Fibroblast of lung (primary cell): ENCODE results near the gene AIMP1. TPM values are rescaled to one million over a fixed set of nuclear protein-coding genes. Genes with fewer than 3 reads are reported as not detected.
A peak's percentile ranks its signal among the peaks of the same experiment; 100 is the strongest.

Experiments used
- DNase-seq, 2 donors: peaks; one replicate each; pipeline versions ENCODE4 v3.0.0 to v3.0.0-alpha.2; 2010; ENCODE audit warnings: low read depth in 2 of 2
- H2AFZ ChIP-seq: 2 replicates; pipeline ENCODE4 v1.5.1; 2012; ENCODE audit warnings: low read length, control low read depth, inconsistent platforms
- H3K27ac ChIP-seq: 2 replicates; pipeline ENCODE4 v1.5.1; 2011; ENCODE audit warnings: low read length, control low read depth; ENCODE audit not compliant: insufficient read depth
- H3K27me3 ChIP-seq: 2 replicates; pipeline ENCODE4 v1.5.1; 2011; ENCODE audit warnings: mild to moderate bottlenecking, low read length; ENCODE audit not compliant: control insufficient read depth, insufficient read depth
- H3K36me3 ChIP-seq: 2 replicates; pipeline ENCODE4 v1.5.1; 2011; ENCODE audit warnings: low read length; ENCODE audit not compliant: control insufficient read depth, insufficient read depth
- H3K4me1 ChIP-seq: 2 replicates; pipeline ENCODE4 v1.5.1; 2011; ENCODE audit warnings: low read length; ENCODE audit not compliant: control insufficient read depth, insufficient read depth; ENCODE audit errors: extremely low read depth
- H3K4me2 ChIP-seq: 2 replicates; pipeline ENCODE4 v1.5.1; 2011; ENCODE audit warnings: low read length, control low read depth; ENCODE audit not compliant: insufficient read depth; ENCODE audit errors: extremely low read depth
- H3K4me3 ChIP-seq, 4 experiments: fragments of 200-600 bp in 1 of 4; sonication (generic) in 1 of 4; replicated peaks in 1 of 4; 2 replicates each; pipeline ENCODE4 v1.5.1; 2011 to 2016; ENCODE audit warnings: low read length in 4 of 4, low read depth in 3 of 4, mild to moderate bottlenecking in 3 of 4, control low read depth in 2 of 4, inconsistent platforms in 1 of 4, mixed read lengths in 1 of 4; ENCODE audit not compliant: insufficient read depth in 1 of 4; ENCODE audit errors: control extremely low read depth in 1 of 4
- H3K79me2 ChIP-seq: 2 replicates; pipeline ENCODE4 v1.5.1; 2012; ENCODE audit warnings: mild to moderate bottlenecking, low read length, inconsistent platforms; ENCODE audit not compliant: control insufficient read depth, insufficient read depth
- H3K9ac ChIP-seq: 2 replicates; pipeline ENCODE4 v1.5.1; 2011; ENCODE audit warnings: mild to moderate bottlenecking, low read length, control low read depth; ENCODE audit not compliant: insufficient read depth
- H3K9me3 ChIP-seq: 2 replicates; pipeline ENCODE4 v1.5.1; 2012; ENCODE audit warnings: low read depth, low read length; ENCODE audit not compliant: control insufficient read depth, insufficient read depth
- H4K20me1 ChIP-seq: 2 replicates; pipeline ENCODE4 v1.5.1; 2011; ENCODE audit warnings: low read length; ENCODE audit not compliant: control insufficient read depth, insufficient read depth; ENCODE audit errors: extremely low read depth
- CTCF ChIP-seq, 2 donors: IDR thresholded peaks in 1 of 2; conservative IDR thresholded peaks in 1 of 2; 1 replicate in 1 of 2; 2 replicates in 1 of 2; pipeline ENCODE4 v1.5.1; 2011 to 2012; ENCODE audit warnings: low read length in 2 of 2, control low read depth in 1 of 2, inconsistent platforms in 1 of 2, low read depth in 1 of 2, mild to moderate bottlenecking in 1 of 2
- EZH2 ChIP-seq: IDR thresholded peaks from 2 replicates; pipeline ENCODE4 v1.5.1; 2012; ENCODE audit warnings: low read length, control low read depth, mild to moderate bottlenecking; ENCODE audit errors: missing control alignments
- polyA plus RNA-seq, 2 donors: library from polyadenylated mRNA; depleted of rRNA in 1 of 2; stranded (reverse) in 1 of 2; unstranded in 1 of 2; fragments of >200 nt; gene quantifications; 2 replicates each; pipeline ENCODE4 v1.2.1, GENCODE V29; 2011 to 2012; ENCODE audit warnings: missing spikeins in 1 of 2
- total RNA-seq: library from RNA; depleted of rRNA; stranded (reverse); fragments of >200 nt; gene quantifications from 2 replicates; pipeline ENCODE4 v1.2.1, GENCODE V29; 2014

Gene AIMP1
- total and polyA plus RNA-seq, 2 donors (not counting 1 experiment from before 2014, with no cell fraction given): 28.2 to 48.4 TPM

- H3K27me3 ChIP-seq: no peaks in the 10 kb centered on the region
- H3K9me3 ChIP-seq: no peaks in the 10 kb centered on the region
- H3K9ac ChIP-seq: no peak overlapping the region
- no peak for TF ChIP-seq CTCF (conservative IDR thresholded peaks at IDR 0.05 in 1 of 2, IDR thresholded peaks at IDR 0.05 in 1 of 2; ENCODE audit: low read depth in 1 of 2, low read length in 2 of 2)
- TF ChIP-seq EZH2: no peak
- peak in 1 of 2 donors; percentile 10 for DNase-seq
- H3K36me3 ChIP-seq: peaks cover 6% of the 10 kb centered on the region
- H3K27ac ChIP-seq: no peak overlapping the region
- no peaks in the 10 kb centered on the region for H4K20me1 ChIP-seq
- H3K4me3 ChIP-seq: no peak overlapping the region
- H3K79me2 ChIP-seq: no peaks in the 10 kb centered on the region
- H2AFZ ChIP-seq: no peak overlapping the region
- no peaks in the 10 kb centered on the region for H3K4me1 ChIP-seq
- H3K4me2 ChIP-seq: no peak overlapping the region
These were observed 18.6 kb downstream of the AIMP1 start for GRCh38 chr4:106334741-106335470.

GRCh38 chr4:106336618-106337017 is 20.3 kb downstream of the AIMP1 start:
- Histone ChIP-seq H3K79me2 (no peaks in the 10 kb centered on the region), H3K27ac (no peak overlapping the region), H3K36me3 (peaks cover 5% of the 10 kb centered on the region), H4K20me1 (no peaks in the 10 kb centered on the region), H2AFZ (no peak overlapping the region), H3K9ac (no peak overlapping the region), H3K9me3 (no peaks in the 10 kb centered on the region), H3K4me2 (no peak overlapping the region), H3K27me3 (no peaks in the 10 kb centered on the region), H3K4me1 (no peaks in the 10 kb centered on the region), H3K4me3 (no peak overlapping the region)
- TF ChIP-seq CTCF (conservative IDR thresholded peaks at IDR 0.05 in 1 of 2, IDR thresholded peaks at IDR 0.05 in 1 of 2; ENCODE audit: low read depth in 1 of 2, low read length in 2 of 2) (no peak), EZH2 (no peak)
- DNase-seq: no peak

GRCh38 chr4:106337916-106338315 is 21.6 kb downstream of the AIMP1 start:
- H3K4me3 ChIP-seq: no peak overlapping the region
- no peak overlapping the region for H3K27ac ChIP-seq
- H3K36me3 ChIP-seq: peaks cover 3% of the 10 kb centered on the region
- no peak overlapping the region for H3K9ac ChIP-seq
- H3K4me1 ChIP-seq: no peaks in the 10 kb centered on the region
- H3K4me2 ChIP-seq: no peak overlapping the region
- H3K79me2 ChIP-seq: peaks cover 3% of the 10 kb centered on the region
- no peaks in the 10 kb centered on the region for H3K9me3 ChIP-seq
- no peak for TF ChIP-seq CTCF (conservative IDR thresholded peaks at IDR 0.05 in 1 of 2, IDR thresholded peaks at IDR 0.05 in 1 of 2; ENCODE audit: low read depth in 1 of 2, low read length in 2 of 2)
- TF ChIP-seq EZH2: no peak
- no peaks in the 10 kb centered on the region for H3K27me3 ChIP-seq
- no peak for DNase-seq
- no peak overlapping the region for H2AFZ ChIP-seq
- H4K20me1 ChIP-seq: no peaks in the 10 kb centered on the region
